Gastrocnemius medialis (tissue), 4 donors: ENCODE measurements around the gene RPRD2. TPM values are rescaled to one million over a fixed set of nuclear protein-coding genes. Genes with fewer than 3 reads are reported as not detected.

ENCODE experiments used
- ATAC-seq, 2 donors: fragments of 150-250 bp; one replicate each; pipeline ENCODE4 v1.9.1; 2016
- DNase-seq, 2 donors: peaks; one replicate each; pipeline ENCODE4 v3.0.0-alpha.2; 2019
- H3K27ac ChIP-seq, 4 donors: fragments of 200-600 bp; sonication (generic); 1 replicate in 1 of 4; 2 replicates in 3 of 4; pipeline ENCODE4 v1.5.1; 2016 to 2018; ENCODE audit warnings: mild to moderate bottlenecking in 2 of 4, moderate library complexity in 1 of 4
- H3K27me3 ChIP-seq, 3 donors: fragments of 200-600 bp; sonication (generic) in 2 of 3; 1 replicate in 1 of 3; 2 replicates in 2 of 3; pipeline versions ENCODE4 v1.5.1 to v1.6.0; 2016 to 2019; ENCODE audit warnings: mild to moderate bottlenecking in 1 of 3, moderate library complexity in 1 of 3
- H3K36me3 ChIP-seq, 2 donors: fragments of 200-600 bp; sonication (generic) in 1 of 2; one replicate each; pipeline ENCODE4 v1.5.1; 2017 to 2018
- H3K4me1 ChIP-seq, 2 donors: fragments of 200-600 bp; sonication (generic) in 1 of 2; one replicate each; pipeline ENCODE4 v1.5.1; 2016 to 2017; ENCODE audit warnings: mild to moderate bottlenecking in 2 of 2
- H3K4me3 ChIP-seq, 4 donors: fragments of 200-600 bp; sonication (generic) in 3 of 4; 1 replicate in 1 of 4; 2 replicates in 3 of 4; pipeline ENCODE4 v1.5.1; 2016 to 2019; ENCODE audit warnings: mild to moderate bottlenecking in 2 of 4
- H3K9me3 ChIP-seq, 3 donors: fragments of 200-600 bp; sonication (generic) in 2 of 3; 1 replicate in 1 of 3; 2 replicates in 2 of 3; pipeline ENCODE4 v1.5.1; 2016 to 2019
- POLR2A ChIP-seq, 2 donors: fragments of 450-650 bp; IDR thresholded peaks; one replicate each; pipeline ENCODE4 v1.6.1; 2017; ENCODE audit warnings: antibody characterized with exemption in 2 of 2, mild to moderate bottlenecking in 2 of 2, moderate library complexity in 2 of 2
- in situ Hi-C, 4 donors: fragments of 200-750 bp; cut with MboI; loops; one replicate each; pipeline versions ENCODE4 v1.15.0 to v1.8.0; 2017; ENCODE audit warnings: low sequenced_read_pairs in 4 of 4
- intact Hi-C: fragments of 100-400 bp; cut with DNase I; formaldehyde crosslinking; loops from one replicate; pipeline ENCODE4 v1.15.1; 2023; ENCODE audit warnings: low total_unique reads
- total RNA-seq, 4 donors: library from RNA; depleted of rRNA; stranded (reverse); fragments of >200 nt; gene quantifications; one replicate each; pipeline versions ENCODE4 v1.1.0 to v1.2.3, GENCODE V29; 2016
- TF ChIP-seq, protein P1 (sequence below), 5 experiments: fragments of 450-650 bp in 3 of 5; fragments of 200-600 bp in 2 of 5; sonication (generic) in 2 of 5; IDR thresholded peaks in 4 of 5; conservative IDR thresholded peaks in 1 of 5; 1 replicate in 4 of 5; 2 replicates in 1 of 5; pipeline ENCODE4 v1.5.1; 2016 to 2019; ENCODE audit warnings: antibody characterized with exemption in 5 of 5, mild to moderate bottlenecking in 3 of 5, moderate library complexity in 3 of 5

Gene RPRD2
- total RNA-seq, 4 donors from 2014 or later, result 18.0 to 28.0 (median 23.1) TPM

DNA sequence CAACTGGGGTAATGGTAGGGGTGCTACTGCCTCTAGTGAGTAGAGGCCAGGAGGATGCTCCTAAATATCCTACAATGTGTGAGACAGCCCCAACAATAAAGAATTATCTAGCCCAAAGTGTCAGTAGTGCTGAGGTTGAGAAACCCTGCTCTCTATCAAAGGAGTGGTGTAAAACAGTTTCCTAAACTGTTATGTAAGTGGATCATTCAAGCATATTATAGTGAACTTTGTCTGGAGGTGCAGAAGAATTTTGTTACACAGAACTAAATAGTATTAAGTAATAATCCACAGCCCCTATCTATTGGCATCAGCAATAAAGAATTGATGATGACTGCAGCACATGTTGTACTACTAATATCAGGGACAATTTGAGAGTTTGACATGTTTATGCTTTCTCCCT, 103.0 kb downstream of the RPRD2 start:
- no peaks in the 10 kb centered on the region for H3K27me3 ChIP-seq
- in situ Hi-C loops, result loop anchor here in 3 of 4 donors (10.0 kb wide), 2 partner anchors 68 to 148 kb away; no protein-coding TSS in a partner anchor
- no peak overlapping the region for H3K4me3 ChIP-seq
- ATAC-seq (no peak), DNase-seq (no peak)
- H3K9me3 ChIP-seq, result no peaks in the 10 kb centered on the region
- peaks cover 0 to 48% of the 10 kb centered on the region in 2 donors for H3K36me3 ChIP-seq
- no peak overlapping the region for H3K27ac ChIP-seq
- no peak for TF ChIP-seq POLR2A (IDR thresholded peaks at IDR 0.05)
- intact Hi-C loops, result no loop called here
- peaks cover 0 to 9% of the 10 kb centered on the region in 2 donors for H3K4me1 ChIP-seq

DNA sequence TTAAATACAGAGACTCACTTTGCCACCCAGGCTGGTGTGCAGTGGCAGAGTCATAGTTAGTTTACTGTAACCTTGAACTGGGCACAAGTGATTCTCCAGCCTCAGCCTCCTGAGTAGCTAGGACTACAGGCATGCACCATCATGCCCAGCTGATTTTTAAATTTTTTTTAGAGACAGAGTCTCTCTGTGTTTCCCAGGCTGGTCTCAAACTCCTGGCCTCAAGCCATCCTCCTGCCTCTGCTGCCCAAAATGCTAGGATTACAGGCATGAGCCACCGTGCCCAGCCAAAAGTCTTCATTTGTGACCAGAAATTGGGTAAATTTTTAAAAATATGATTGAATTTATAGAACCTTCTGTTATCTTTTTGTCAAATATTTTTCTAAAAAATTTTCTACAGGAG, 105.3 kb downstream of the RPRD2 start:
- no peaks in the 10 kb centered on the region for H3K9me3 ChIP-seq
- ATAC-seq (no peak), DNase-seq (no peak)
- TF ChIP-seq, protein P1, sequence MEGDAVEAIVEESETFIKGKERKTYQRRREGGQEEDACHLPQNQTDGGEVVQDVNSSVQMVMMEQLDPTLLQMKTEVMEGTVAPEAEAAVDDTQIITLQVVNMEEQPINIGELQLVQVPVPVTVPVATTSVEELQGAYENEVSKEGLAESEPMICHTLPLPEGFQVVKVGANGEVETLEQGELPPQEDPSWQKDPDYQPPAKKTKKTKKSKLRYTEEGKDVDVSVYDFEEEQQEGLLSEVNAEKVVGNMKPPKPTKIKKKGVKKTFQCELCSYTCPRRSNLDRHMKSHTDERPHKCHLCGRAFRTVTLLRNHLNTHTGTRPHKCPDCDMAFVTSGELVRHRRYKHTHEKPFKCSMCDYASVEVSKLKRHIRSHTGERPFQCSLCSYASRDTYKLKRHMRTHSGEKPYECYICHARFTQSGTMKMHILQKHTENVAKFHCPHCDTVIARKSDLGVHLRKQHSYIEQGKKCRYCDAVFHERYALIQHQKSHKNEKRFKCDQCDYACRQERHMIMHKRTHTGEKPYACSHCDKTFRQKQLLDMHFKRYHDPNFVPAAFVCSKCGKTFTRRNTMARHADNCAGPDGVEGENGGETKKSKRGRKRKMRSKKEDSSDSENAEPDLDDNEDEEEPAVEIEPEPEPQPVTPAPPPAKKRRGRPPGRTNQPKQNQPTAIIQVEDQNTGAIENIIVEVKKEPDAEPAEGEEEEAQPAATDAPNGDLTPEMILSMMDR (IDR thresholded peaks at IDR 0.05 in 4 of 5, conservative IDR thresholded peaks at IDR 0.05 in 1 of 5), result no peak
- in situ Hi-C loops, result loop anchor here in 3 of 4 donors (10.0 kb wide), 2 partner anchors 66 to 146 kb away; no protein-coding TSS in a partner anchor
- peaks cover 0 to 49% of the 10 kb centered on the region in 2 donors for H3K36me3 ChIP-seq
- H3K4me3 ChIP-seq, result no peak overlapping the region
- H3K27me3 ChIP-seq, result no peaks in the 10 kb centered on the region
- peaks cover 16 to 27% of the 10 kb centered on the region in 2 donors for H3K4me1 ChIP-seq
- peak overlapping the region in 3 of 4 donors; percentile 10 to 49 (median 35) for H3K27ac ChIP-seq
- intact Hi-C loops, result no loop called here

DNA sequence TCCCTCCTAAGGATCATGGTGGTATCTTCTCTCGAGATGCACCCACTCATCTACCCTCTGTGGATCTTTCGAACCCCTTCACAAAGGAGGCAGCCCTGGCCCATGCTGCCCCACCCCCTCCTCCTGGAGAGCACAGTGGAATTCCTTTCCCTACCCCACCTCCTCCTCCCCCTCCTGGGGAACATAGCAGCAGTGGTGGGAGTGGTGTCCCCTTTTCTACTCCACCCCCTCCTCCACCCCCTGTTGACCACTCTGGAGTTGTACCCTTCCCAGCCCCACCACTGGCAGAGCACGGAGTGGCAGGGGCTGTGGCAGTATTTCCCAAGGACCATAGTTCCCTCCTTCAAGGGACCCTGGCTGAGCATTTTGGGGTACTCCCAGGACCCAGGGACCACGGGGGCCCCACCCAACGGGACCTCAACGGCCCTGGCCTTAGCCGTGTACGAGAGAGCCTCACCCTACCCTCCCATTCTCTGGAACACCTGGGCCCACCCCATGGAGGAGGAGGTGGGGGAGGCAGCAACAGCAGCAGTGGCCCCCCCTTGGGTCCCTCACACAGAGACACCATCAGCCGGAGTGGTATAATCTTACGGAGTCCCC, 108.8 kb downstream of the RPRD2 start:
- no peaks in the 10 kb centered on the region for H3K9me3 ChIP-seq
- no peak overlapping the region for H3K4me3 ChIP-seq
- no peak for ATAC-seq
- peaks cover 0 to 32% of the 10 kb centered on the region in 2 donors for H3K36me3 ChIP-seq
- intact Hi-C loops (no loop called here), in situ Hi-C loops (no loop called here)
- H3K27ac ChIP-seq, result peak overlapping the region; percentile 82 to 86 (median 84)
- H3K4me1 ChIP-seq, result peaks cover 48 to 58% of the 10 kb centered on the region in 2 donors
- TF ChIP-seq, protein P1 (IDR thresholded peaks at IDR 0.05 in 4 of 5, conservative IDR thresholded peaks at IDR 0.05 in 1 of 5), result no peak
- no peak for TF ChIP-seq POLR2A (IDR thresholded peaks at IDR 0.05)
- H3K27me3 ChIP-seq, result no peaks in the 10 kb centered on the region
- no peak for DNase-seq

DNA sequence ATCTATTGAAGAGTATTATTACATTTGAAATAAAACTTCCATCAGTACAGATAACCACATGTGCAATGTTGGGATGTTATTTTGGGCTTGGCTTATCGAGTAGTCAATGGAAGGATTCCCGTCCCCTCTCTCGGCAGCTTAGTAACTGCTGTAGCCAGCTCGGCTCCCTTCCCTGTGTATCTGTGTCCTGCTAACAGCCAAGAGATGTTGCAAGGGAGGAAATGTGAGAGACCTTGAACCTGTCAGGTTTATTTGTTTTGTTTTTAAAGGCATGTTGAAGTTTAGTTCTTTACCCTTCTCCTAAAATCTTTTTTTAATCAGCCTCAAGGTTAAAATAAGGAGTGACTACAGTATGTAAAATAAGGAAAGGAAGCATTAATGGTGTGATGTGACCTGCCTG, 109.7 kb downstream of the RPRD2 start:
- intact Hi-C loops (no loop called here), in situ Hi-C loops (no loop called here)
- H3K9me3 ChIP-seq, result no peaks in the 10 kb centered on the region
- peak; percentile 90 to 93 for ATAC-seq
- H3K4me1 ChIP-seq, result peaks cover 57 to 65% of the 10 kb centered on the region in 2 donors
- H3K4me3 ChIP-seq, result no peak overlapping the region
- H3K27me3 ChIP-seq, result no peaks in the 10 kb centered on the region
- TF ChIP-seq, protein P1 (IDR thresholded peaks at IDR 0.05 in 4 of 5, conservative IDR thresholded peaks at IDR 0.05 in 1 of 5), result no peak
- TF ChIP-seq POLR2A (IDR thresholded peaks at IDR 0.05), result no peak
- peaks cover 0 to 32% of the 10 kb centered on the region in 2 donors for H3K36me3 ChIP-seq
- H3K27ac ChIP-seq, result peak overlapping the region; percentile 82 to 86 (median 84)
- DNase-seq, result peak; percentile 73 to 85

DNA sequence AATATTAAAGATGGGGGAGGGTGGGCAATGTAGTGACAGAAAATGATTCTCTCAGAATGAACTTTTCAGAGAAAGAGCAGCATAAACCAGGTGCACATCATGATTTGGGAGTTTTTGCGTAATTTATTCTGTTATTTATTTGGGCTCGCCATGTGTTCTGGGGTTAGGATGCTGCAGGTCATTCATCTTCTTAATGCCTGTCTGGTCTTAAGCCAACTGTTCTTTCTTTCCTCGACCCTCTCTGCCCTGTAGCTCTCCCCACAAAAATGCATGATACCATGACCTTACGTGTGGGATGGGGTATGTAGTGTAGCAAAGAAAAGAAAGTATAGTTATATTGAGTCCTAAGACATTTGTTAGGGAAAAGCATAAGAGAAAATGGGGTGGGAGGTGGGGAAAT, 110.9 kb downstream of the RPRD2 start:
- DNase-seq (no peak), ATAC-seq (no peak)
- TF ChIP-seq, protein P1 (IDR thresholded peaks at IDR 0.05 in 4 of 5, conservative IDR thresholded peaks at IDR 0.05 in 1 of 5), result no peak
- no peak for TF ChIP-seq POLR2A (IDR thresholded peaks at IDR 0.05)
- intact Hi-C loops, result no loop called here
- H3K27me3 ChIP-seq, result no peaks in the 10 kb centered on the region
- peaks cover 57 to 62% of the 10 kb centered on the region in 2 donors for H3K4me1 ChIP-seq
- no peak overlapping the region for H3K4me3 ChIP-seq
- H3K27ac ChIP-seq, result peak overlapping the region; percentile 82 to 86 (median 84)
- in situ Hi-C loops, result no loop called here
- no peaks in the 10 kb centered on the region for H3K9me3 ChIP-seq
- peaks cover 0 to 27% of the 10 kb centered on the region in 2 donors for H3K36me3 ChIP-seq
